ENCODE measurements around the gene CHD9.
"Not testable (repeated sequence)": the region's sequence is repeated elsewhere in the genome, so short reads cannot be mapped to it uniquely, and the experiment has no call there.

CHD9 gene

GRCh38 chr16:53281859-53282258 is 227.1 kb downstream of the CHD9 start:
- no peak for DNase-seq (ENCODE audit: low read depth in 2 of 2)

GRCh38 chr16:53282328-53282727 is 227.5 kb downstream of the CHD9 start:
- DNase-seq (ENCODE audit: low read depth in 2 of 2) = no peak

GRCh38 chr16:53282975-53283946 is 228.5 kb downstream of the CHD9 start:
- no peak for DNase-seq (ENCODE audit: low read depth in 2 of 2)

DNA sequence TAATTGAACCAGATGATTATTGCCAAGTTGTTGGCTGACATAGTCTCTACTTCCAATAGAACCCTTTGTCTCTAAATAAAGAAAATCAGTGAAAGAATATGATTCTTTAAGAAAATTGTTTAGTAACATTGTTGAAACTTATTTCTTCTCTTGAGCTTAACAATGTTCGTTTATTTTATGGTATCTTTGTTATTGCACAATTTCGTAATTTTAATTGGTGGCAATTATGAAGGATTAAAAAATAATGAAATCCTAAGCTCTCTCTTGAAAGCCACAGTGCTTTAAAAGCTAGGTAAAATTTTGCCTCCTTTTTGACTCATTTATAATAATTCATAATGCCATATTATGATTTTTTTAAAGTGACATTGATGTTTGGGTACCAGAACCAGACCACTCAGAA is 230.4 kb downstream of the CHD9 start:
- DNase-seq (ENCODE audit: low read depth in 2 of 2) = no peak

DNA sequence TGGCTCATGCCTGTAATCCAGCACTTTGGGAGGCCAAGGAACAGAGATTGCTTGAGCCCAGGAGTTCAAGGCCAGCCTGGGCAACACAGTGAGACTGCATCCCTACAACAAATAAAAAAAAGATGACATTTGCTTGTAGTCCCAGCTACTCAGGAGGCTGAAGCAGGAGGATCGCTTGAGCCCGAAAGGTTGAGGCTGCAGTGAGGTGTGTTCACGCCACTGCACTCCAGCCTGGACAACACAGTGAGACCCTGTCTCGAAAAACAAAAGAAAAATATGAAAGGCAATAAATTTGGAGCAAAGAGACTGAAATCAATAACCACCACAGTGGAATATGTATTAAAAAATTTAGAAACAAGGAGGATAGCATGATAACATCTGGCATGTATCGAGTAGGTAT is 235.7 kb downstream of the CHD9 start:
- DNase-seq (ENCODE audit: low read depth in 2 of 2) = no peak

DNA sequence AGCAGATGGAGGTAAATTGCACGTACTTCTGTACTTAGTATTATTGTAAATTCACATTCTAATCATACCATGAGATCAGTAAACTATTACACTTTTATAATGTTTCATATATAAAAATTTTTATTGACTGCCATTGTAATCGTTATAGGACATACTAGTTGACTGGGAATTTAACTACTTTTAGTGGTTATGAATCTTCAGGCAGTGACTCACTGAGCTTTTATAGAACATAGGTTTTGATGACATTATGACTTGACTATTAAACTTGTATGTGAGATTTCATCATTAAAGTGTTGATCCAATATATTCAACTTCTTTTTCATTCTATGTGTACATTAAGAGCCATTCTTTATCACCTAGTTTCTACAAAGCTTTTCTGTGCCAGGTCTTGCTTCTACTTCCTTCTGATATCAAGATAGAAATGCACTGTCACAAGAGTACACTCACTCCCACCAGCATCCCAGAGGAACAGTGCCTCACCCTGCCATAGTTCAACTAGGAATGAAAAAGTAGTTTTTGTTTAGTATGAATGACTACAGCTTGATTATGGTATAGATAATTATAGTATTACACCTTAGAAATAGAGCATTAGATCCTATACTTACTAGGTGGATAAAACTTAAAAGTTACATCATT is 237.1 kb downstream of the CHD9 start:
- DNase-seq (ENCODE audit: low read depth in 2 of 2) = no peak

GRCh38 chr16:53297477-53297876 is 242.7 kb downstream of the CHD9 start:
- no peak for DNase-seq (ENCODE audit: low read depth in 2 of 2)

DNA sequence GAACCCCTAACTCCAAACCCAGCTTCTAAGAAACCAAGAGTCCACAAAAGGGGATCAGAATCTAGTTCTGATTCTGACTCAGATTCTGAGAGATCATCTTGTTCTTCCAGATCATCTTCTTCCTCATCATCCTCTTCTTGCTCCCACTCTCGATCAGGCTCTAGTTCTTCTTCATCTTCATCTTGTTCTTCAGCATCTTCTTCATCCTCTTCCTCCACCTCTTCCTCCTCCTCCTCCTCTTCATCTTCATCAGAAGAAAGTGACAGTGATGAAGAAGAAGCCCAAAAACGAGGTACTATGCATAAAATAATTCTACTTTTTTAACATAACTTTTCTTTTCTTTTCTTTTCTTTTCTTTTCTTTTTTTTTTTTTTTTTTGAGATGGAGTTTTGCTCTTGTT is 249.5 kb downstream of the CHD9 start:
- no peak for DNase-seq (ENCODE audit: low read depth in 2 of 2)

- DNase-seq (ENCODE audit: low read depth in 2 of 2) = no peak
These were observed 251.0 kb downstream of the CHD9 start for GRCh38 chr16:53305743-53306142.

GRCh38 chr16:53309457-53309856 is 254.7 kb downstream of the CHD9 start:
- no peak for DNase-seq (ENCODE audit: low read depth in 2 of 2)

- no peak for DNase-seq (ENCODE audit: low read depth in 2 of 2)
These were observed 266.2 kb downstream of the CHD9 start for GRCh38 chr16:53320992-53321391.

DNA sequence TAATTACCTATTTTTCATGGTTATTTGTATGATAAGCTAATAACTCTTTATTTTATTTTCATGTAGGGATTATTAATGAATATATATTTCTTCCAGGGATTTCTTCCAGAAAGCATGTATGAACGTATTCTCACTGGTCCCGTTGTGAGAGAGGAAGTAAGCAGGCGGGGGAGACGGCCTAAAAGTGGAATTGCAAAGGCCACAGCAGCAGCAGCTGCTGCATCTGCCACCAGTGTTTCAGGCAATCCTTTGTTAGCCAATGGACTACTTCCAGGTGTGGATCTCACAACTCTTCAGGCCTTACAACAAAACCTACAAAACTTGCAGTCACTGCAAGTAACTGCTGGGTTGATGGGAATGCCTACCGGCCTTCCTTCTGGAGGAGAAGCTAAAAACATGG is 269.1 kb downstream of the CHD9 start:
- DNase-seq (ENCODE audit: low read depth in 2 of 2) = no peak

DNA sequence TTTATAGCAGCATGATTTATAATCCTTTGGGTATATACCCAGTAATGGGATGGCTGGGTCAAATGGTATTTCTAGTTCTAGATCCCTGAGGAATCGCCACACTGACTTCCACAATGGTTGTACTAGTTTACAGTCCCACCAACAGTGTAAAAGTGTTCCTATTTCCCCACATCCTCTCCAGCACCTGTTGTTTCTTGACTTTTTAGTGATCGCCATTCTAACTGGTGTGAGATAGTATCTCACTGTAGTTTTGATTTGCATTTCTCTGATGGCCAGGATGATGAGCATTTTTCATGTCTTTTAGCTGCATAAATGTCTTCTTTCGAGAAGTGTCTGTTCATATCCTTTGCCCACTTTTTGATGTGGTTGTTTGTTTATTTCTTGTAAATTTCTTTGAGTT is 276.2 kb downstream of the CHD9 start:
- not testable (repeated sequence) for DNase-seq (ENCODE audit: low read depth in 2 of 2)

DNA sequence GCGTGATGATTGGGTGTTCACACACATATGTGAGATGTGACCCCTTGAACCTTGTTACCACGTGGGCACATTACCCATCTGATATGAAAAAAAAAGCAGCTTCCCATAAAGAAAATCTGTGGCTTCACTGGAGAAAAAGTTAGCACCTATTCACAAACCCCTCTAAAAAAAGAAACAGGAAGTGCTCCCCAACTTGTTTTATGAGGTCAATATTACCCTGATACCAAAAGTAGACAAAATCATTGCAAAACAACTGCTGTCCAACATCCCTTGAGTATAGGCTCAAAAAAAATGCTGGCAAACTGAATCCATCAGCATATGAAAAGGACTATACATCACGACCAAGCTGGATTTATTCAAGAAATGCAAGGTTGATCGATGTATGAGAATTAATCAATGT is 279.8 kb downstream of the CHD9 start:
- DNase-seq (ENCODE audit: low read depth in 2 of 2) = no peak

DNA sequence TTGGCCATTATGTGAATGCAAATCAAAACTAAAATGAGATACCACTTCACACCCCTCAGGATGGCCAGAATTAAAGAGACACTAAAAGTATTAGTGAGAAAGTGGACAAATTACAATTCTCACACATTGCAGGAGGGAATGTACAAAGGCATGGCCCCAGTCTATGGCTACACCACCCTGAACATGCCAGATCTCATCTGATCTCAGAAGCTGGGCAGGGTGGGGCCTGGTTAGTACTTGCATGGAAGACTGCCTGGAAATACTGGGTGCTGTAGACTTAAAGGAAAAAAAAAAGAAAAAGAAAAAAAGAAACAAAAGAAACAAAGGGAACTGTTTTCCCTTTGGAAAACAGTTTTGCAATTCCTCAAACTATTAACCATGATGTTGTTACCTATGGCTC is 282.5 kb downstream of the CHD9 start:
- no peak for DNase-seq (ENCODE audit: low read depth in 2 of 2)

DNA sequence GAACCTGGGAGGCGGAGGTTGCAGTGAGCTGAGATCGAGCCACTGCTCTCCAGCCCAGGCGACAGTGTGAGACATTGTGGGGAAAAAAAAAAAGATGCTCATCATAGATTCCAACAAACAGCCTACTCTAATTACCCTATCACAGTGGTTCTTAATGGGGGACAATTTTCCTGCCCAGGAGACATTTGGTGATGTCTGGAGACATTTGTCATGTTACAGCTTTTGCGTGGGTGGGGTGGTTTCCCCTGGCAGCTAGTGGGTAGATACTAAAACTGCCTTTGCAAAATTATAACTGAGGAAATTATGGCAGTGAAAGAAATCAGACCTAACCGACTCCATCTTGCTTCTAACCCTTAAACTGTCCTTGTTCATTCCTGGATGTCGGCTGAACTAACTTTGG is 287.0 kb downstream of the CHD9 start:
- DNase-seq (ENCODE audit: low read depth in 2 of 2) = no peak

DNA sequence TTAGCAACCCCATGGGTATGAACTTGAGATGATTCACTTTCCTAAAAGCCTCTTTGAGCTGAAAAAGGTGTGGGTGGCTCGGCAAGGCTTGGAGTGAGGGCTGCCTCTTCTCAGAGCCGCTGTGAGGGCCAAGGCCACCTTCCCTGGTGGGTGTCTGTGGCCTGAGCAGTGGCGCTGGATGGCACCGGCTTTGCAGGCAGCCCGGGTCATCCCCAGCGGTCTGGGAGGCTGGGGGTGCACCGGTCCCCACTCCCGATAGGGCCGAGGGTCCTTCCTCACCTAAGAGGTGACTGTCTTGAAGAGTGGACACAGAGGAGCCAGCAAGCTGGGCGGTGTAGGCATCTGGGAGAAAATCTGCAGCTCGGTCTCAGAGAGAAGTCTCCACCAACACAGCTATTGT is 300.3 kb downstream of the CHD9 start:
- DNase-seq (ENCODE audit: low read depth in 2 of 2) = no peak

GRCh38 chr16:53356478-53357207 is 301.9 kb downstream of the CHD9 start:
- DNase-seq (ENCODE audit: low read depth in 2 of 2) = no peak

DNA sequence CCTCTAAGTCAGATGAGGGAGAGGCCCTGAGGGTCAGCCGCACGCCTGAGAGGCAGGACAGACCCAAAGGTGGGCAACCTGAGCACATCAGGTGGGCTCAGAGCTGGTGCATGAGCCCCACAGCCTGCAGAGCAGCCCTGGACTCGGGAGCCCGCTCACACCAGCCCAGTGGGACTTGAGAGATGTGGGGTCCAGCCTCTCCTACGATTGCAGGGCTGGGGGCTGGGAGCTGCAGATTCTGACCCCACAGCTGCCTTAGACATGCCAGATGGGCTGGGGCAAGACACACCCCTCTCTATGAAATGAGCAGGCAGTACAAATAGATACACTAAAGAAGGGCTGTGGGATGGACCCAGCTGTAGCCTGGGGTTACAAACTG is 302.4 kb downstream of the CHD9 start:
- no peak for DNase-seq (ENCODE audit: low read depth in 2 of 2)

DNA sequence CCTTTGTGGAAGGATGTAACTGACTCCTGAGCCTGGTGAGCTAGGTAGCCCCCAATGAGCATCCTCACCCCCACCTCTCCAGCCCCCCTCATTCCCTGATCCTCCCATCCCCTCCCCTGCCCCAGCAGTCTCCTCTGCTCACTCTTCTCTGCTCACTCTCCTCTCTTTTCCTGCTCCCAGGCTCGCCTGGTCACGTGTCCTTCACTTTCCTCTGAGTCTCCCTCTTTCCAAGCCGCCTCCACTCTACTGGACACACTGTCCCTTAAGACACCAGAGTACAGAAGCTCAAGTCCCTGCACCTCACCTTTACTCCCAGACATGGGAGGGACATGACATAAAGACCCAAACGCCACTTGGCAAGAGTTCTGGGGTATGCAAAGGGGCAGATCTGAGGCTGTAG is 303.2 kb downstream of the CHD9 start:
- DNase-seq (ENCODE audit: low read depth in 2 of 2) = no peak

DNA sequence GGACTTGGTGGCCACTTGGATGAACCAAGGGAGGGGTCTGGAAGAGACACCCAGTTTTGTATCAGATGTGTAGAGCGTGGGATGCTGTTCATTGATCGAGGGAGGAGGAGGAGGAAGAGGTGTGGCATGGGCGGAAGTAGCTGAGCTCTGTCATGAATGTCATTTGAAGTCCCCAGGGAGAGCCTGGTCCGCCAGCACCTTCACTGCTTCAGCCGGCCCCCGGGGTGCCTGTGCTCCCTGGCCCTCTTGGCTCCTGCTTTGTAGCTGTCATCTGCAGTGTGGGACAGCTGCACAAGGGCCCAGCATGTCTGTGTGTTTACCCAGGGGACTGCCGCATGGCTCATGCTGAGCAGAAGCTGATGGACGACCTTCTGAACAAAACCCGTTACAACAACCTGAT is 304.1 kb downstream of the CHD9 start:
- no peak for DNase-seq (ENCODE audit: low read depth in 2 of 2)

- DNase-seq (ENCODE audit: low read depth in 2 of 2) = no peak
These were observed 315.1 kb downstream of the CHD9 start for GRCh38 chr16:53369921-53370320.

DNA sequence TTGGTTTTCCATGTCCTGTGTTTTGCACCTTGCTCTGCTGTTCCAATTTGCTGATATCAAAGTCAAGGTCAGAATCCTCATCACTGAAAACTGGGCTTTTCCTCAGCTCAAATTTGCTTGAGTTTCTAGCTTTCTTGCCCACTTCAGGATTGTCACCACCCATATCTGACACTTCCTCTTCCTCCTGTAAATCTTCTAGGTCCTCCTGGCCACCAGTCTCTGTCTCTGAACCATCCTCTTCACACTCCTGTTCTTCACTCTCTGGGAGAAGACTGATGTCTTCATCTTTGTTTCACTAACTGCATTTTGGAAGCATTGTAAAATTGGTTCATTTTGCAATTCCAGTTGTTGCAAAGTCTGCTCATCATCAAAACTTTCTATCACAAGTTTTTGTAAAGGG is 316.0 kb downstream of the CHD9 start:
- no peak for DNase-seq (ENCODE audit: low read depth in 2 of 2)

Measured in stimulated activated CD4-positive, alpha-beta T cell treated with anti-CD3 and anti-CD28 coated beads, Interleukin-4, amount 100 ng/mL, for 48 hours (primary cell).